Measurements from ENCODE around the gene ATG7.
A peak's percentile ranks its signal among the peaks of the same experiment; 100 is the strongest.

Gene ATG7

GRCh38 chr3:11230832-11231231 lies 41.4 kb upstream of the ATG7 start:
- no peak for DNase-seq (ENCODE audit: low spot score)
- in situ Hi-C loops (cut with MboI; ENCODE audit: low pct_unique_long_range_greater_than_20kb, low sequenced_read_pairs, unreplicated experiment), result loop anchor here (25.0 kb wide), 2 partner anchors 106 to 431 kb away; no protein-coding TSS in a partner anchor
- TF ChIP-seq CTCF (IDR thresholded peaks at IDR 0.05; ENCODE audit: extremely low read depth, insufficient read depth, missing control alignments), result no peak

- TF ChIP-seq CTCF (IDR thresholded peaks at IDR 0.05; ENCODE audit: extremely low read depth, insufficient read depth, missing control alignments), result no peak
- in situ Hi-C loops (cut with MboI; ENCODE audit: low pct_unique_long_range_greater_than_20kb, low sequenced_read_pairs, unreplicated experiment), result loop anchor here (25.0 kb wide), 2 partner anchors 102 to 427 kb away; no protein-coding TSS in a partner anchor
- DNase-seq (ENCODE audit: low spot score), result no peak
These were observed 36.8 kb upstream of the ATG7 start for GRCh38 chr3:11235385-11235784.

- in situ Hi-C loops (cut with MboI; ENCODE audit: low pct_unique_long_range_greater_than_20kb, low sequenced_read_pairs, unreplicated experiment), result loop anchor here (25.0 kb wide), 2 partner anchors 100 to 425 kb away; no protein-coding TSS in a partner anchor
These were observed 35.4 kb upstream of the ATG7 start for GRCh38 chr3:11236588-11237461.

GRCh38 chr3:11238060-11238459 lies 34.1 kb upstream of the ATG7 start:
- no peak for TF ChIP-seq CTCF (IDR thresholded peaks at IDR 0.05; ENCODE audit: extremely low read depth, insufficient read depth, missing control alignments)
- DNase-seq (ENCODE audit: low spot score), result no peak
- in situ Hi-C loops (cut with MboI; ENCODE audit: low pct_unique_long_range_greater_than_20kb, low sequenced_read_pairs, unreplicated experiment), result loop anchor here (25.0 kb wide), 2 partner anchors 99 to 424 kb away; no protein-coding TSS in a partner anchor

More at GRCh38 chr3:11236588-11237461, 35.4 kb upstream of the ATG7 start:
- peak; percentile 75 for TF ChIP-seq CTCF (IDR thresholded peaks at IDR 0.05; ENCODE audit: extremely low read depth, insufficient read depth, missing control alignments)
- peak; percentile 72 for DNase-seq (ENCODE audit: low spot score)

- in situ Hi-C loops (cut with MboI; ENCODE audit: low pct_unique_long_range_greater_than_20kb, low sequenced_read_pairs, unreplicated experiment), result loop anchor here (25.0 kb wide), 2 partner anchors 98 to 423 kb away; no protein-coding TSS in a partner anchor
- TF ChIP-seq CTCF (IDR thresholded peaks at IDR 0.05; ENCODE audit: extremely low read depth, insufficient read depth, missing control alignments), result no peak
- DNase-seq (ENCODE audit: low spot score), result no peak
These were observed 33.3 kb upstream of the ATG7 start for GRCh38 chr3:11238880-11239279.

GRCh38 chr3:11239796-11240195 lies 32.4 kb upstream of the ATG7 start:
- in situ Hi-C loops (cut with MboI; ENCODE audit: low pct_unique_long_range_greater_than_20kb, low sequenced_read_pairs, unreplicated experiment), result loop anchor here (25.0 kb wide), 2 partner anchors 98 to 423 kb away; no protein-coding TSS in a partner anchor

More at GRCh38 chr3:11239796-11240195, 32.4 kb upstream of the ATG7 start:
- TF ChIP-seq CTCF (IDR thresholded peaks at IDR 0.05; ENCODE audit: extremely low read depth, insufficient read depth, missing control alignments), result no peak
- no peak for DNase-seq (ENCODE audit: low spot score)
